HG03060 (cell line): Measurements from ENCODE around the gene NEDD4L.

Experiments
- ATAC-seq: cut with Tn5 transposase; IDR thresholded peaks from one replicate; pipeline ENCODE4 v1.9.1; 2021; ENCODE audit warnings: low read depth, moderate number of reproducible peaks; ENCODE audit not compliant: unreplicated experiment

NEDD4L gene

DNA sequence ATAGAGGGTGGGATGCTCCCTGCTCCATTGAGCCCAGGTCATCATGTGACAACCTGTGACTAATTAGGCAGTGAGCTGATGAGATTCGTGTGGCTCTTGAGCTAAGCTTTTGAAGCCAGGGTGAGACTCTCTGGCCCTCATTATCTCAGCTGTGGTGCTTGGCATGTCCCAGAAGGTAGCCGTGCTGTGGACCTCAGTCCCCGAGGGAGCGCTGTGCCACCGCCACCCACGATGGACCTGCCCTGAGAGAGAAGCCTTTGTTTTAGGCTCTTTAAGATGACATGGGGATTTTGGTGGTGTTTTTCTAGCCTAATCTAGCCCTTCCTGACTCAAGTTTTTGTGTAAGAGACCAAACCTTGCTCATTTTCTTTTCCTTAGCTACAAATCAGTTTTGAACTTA, 66.4 kb downstream of the NEDD4L start:
- ATAC-seq: no peak

DNA sequence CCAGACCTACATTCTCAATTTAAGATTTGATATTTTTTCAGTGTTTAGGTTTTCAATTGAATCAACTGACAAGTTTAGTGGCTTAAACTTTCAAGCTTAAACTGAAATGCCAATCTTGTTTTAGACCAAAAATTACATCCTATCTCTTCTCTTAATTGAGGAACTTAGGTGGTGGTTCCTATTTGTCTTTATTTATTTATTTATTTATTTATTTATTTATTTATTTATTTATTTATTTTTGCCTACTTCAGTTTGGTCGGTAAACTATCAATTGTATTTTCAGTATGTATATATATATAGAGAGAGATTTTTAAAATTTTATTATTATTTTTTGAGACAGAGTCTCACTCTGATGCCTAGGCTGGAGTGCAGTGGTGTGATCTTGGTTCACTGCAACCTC, 68.1 kb downstream of the NEDD4L start:
- no peak for ATAC-seq

DNA sequence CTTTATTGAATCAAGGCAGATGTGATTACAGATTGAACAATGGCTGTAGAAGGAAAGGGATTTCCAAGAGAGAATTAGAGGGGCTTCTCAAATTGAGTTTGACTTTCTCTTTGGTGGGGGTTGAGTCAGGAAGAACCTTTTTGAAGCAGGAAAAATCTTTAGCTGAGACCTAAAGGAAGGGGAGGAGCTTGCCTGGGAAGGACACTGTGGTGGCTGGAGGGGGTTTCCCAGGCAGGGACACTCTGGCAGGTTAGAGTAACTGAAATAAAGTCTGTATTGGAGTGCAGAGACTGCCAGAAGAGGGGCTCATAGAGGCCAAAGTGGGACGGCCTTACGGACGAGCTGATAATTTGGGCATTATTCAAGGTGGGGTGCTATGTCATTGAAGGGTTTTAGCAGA, 69.3 kb downstream of the NEDD4L start:
- no peak for ATAC-seq

DNA sequence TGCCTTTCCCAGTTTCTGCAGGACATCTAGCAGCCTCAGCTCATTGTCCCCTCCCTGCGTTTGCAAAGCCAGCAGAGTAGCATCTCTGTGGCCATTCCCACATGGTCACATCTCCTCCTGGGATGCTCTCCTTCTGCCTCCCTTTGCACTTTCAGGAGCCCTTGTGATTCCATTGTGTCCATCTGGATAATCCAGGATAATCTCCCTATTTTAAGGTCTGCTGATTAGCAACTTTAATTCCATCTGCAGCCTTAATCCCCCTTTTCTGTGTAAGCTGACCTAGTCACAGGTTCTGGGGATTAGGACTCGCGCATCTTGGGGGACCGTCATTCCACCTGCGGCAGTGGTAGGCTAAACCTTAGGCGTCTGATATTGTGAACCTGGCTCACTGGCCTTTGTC, 70.7 kb downstream of the NEDD4L start:
- ATAC-seq: no peak

DNA sequence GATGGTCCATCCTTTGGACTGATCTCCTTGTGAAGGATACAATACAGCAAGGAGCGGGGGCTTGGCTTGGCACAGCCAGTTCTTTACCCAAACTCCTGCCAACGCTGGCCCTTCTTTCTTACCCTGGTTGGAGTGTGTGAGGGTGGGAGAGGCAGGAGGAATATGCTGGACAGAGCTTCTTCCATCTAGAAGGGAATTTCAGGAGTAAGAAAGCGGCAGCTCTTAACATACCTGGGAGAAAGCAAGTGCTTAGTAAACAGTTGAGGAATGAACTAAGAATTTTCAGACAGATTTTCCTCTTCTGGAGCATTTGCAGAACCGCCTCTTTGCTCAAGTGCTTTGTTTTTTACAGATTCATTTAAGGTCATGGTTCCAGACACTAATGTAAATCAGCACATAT, 72.8 kb downstream of the NEDD4L start:
- ATAC-seq: no peak

DNA sequence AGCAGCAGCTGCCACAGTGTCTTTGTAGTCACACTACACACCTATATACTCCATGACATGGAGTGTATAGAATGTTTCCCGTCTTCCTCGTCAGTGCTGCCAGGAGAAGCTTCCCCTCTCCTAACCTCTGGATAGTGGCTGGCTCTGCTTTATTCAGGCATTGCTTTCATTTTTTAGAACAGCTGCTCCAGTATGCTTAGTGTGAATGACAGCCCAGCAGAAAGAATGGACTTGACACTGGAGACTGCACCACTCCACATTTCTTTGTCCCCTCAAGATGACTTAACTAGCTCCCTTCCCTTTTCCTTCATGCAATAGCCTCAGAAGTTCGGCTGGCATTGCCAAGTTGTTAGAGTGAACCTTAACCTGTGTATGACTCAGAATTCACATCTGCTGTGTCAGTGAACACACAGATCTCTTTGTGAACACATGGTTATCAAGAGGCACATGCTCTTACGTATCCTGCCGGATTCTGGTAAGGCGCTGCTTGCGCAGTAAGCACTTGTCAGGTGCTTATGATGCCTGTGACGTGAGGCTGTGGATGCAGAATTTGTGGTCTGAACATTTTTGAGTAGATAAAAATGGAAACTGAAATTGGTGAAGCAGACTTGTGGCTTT, 73.9 kb downstream of the NEDD4L start:
- no peak for ATAC-seq

DNA sequence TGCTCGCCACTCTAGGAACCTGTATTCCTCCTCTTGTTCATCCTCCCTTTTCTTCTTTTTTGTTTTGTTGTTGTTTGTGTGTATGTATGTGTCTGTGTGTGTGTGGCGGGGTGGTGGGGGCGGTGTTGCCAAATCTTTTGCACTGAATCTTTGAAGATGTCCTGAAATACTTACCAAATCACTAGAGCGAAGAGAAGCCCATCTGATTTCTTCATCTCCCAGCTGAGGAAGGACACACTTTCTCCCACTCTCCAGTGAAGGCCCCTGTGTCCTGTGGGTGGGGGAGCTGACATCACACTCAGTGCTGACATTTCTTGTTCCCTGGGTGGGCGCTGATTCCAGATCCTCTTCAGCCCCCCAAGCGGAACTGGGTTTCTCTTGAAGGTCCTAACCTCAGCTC, 74.5 kb downstream of the NEDD4L start:
- no peak for ATAC-seq

DNA sequence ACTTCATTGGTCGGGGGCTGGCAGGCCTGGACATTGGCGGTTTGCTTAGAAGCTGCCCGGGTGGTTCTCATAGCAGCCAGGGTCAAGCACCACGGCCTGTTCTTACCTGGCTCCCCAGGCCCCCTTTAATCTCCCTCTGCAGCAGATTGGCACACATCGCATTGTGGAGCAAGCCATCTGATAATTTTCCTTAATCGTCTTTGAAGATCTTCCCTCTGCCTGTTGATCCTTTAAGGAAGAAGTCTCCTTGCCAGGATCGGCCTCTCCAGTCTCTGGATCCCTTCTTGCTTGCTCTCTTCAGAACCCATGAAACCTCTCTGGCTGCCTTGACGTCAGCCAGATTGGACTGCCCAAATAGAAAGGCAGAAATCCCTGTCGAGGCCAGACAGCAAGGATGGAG, 75.8 kb downstream of the NEDD4L start:
- no peak for ATAC-seq

DNA sequence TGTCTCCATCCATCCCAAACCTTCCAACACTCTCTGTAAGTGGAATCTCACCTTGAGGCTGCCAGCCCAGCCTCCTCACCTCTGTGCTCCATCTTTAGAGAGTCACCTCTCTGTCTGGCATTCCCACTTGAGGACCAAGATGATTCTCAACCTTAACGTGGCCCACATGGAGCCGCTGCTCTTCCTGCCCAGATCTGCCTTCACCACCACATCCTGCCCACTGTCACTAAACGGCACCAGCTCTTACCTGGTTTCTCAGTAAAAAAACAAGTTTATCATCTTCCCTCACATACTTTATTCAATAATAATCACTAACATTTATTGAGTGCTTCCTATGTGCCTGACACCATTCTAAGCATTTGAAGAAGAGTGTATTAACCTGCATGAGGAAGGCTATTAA, 80.4 kb downstream of the NEDD4L start:
- no peak for ATAC-seq

DNA sequence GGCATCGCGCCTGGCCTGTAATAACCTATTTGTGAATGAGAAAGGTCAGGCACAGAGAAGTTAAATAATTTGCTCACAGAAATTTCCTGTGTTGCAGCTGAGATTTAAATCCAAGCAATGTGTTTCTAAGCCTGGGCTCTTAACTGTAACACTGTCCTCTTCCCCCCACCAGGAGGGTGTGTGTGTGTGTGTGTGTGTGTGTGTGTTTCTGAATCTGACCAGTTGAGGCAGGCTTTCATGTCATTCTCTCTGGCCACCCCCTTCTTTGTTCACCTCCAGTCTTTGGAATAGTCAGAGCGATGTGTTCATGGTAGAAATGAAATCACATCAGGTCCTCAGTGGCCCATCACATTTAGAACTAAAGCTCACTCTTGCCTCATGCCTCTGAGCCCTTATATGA, 81.2 kb downstream of the NEDD4L start:
- no peak for ATAC-seq

DNA sequence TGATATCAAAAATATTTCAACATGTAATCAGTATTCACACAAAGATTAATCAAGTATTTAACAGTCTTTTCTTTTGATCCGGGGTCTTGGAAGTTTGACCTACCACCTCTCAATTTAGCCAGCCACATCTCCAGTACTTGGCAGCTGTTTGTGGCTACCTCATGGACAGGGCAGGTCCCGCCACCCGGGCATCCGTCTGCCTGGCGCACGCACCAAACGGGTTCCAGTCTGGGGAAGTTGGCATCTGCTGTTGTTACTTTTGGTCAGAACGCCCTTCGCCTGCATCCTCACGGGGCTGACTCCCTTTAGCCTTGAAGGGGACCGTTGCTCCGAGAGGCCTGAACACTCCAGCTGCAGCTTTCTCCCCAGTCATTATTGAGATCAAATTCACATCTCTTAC, 81.7 kb downstream of the NEDD4L start:
- no peak for ATAC-seq

DNA sequence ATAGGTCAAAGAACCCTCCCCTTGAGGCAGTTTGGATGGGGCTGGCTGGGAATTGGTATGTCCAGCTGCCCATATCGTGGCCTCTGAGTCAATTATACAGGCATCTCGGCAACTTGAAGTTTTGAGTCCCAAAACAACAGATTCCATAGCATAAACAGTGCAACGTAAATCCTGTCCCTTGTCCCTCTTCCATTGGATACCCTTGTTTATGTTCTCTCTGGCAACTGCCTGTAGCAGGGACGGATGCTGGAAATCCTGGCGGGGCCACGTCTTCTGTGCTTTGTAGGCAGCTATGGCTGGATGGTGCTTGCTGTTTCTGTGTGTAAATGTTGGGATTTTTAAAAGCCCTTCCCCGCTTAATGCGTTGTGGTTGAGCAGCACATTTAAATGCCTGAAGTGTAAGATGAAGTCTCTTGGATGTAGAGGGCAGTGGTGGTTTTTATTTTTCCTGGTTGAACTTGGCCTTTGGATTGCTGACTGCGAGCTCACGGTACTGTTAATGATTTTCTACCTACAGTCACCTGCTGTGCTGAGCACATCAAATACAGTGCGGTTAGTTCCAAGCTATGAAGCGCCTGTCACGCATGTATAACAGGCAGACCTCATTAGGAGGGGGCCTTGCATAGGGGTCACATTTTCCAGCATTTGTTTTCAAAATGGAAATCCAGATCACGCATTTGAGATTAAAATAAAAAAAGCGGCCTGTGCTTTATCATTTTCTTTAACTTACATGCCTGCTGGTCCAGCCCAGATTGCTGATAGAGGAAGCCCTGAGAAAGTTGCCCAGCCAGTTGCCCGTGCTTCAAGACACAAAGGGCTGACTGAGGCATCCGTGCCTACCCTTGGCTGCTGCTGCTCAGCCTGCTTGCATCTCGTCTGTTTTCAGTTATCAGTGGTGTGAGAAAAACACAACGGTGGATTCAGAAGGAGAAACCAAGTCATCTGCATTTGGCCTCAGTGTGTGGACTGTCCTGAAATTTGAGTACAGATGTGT, 84.7 kb downstream of the NEDD4L start:
- ATAC-seq: no peak

DNA sequence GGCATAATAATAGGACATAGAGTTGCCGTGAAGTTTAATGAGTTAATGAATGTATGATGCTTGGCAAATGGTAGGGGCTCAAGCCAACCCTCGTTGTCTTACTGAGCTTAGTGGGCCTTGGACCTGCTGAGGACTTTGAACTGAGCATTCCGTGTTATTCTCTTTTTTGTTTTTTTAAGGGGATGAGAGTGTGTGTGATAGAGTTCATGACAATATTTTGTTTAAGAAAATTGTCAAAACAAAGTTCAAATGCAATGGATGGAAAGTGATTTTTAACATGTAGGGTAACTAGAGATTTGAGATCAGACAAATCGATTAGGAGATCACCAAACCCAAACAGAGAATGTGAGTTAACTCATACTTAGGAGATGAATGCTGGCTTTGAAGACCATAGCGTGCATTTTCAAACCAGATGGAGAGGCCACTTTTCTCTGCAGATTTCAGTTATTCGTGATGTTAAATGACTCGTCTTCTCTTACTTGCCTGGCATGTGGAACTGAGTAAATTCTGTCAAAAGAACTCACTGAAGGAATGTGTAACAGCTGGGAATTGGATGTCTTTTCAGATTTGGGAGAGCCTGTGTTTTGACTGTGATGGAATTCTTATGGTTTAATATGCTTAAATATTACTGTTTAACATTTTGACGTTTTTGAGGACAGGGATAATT, 88.7 kb downstream of the NEDD4L start:
- no peak for ATAC-seq

DNA sequence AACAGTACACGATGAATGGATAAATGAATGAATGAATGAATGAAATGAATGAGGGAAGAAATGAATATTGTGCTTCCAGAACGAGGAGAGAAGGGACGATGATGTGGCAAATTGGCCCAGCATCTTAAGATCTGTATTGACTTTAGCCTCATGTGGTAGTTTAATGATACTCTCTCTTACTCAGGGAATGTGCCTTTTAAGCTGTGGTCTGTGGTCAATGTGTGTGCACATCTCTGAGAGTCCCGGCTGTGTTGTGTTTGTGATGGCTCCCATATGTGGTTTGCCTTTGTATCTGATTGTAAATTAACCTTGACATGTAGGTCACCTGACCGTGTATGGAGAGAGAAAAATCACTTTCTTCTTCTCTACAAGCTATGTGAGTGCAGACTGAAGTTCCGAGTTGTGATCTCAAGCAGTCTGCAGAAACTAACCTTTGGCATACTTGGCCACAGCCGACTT, 91.2 kb downstream of the NEDD4L start:
- no peak for ATAC-seq

DNA sequence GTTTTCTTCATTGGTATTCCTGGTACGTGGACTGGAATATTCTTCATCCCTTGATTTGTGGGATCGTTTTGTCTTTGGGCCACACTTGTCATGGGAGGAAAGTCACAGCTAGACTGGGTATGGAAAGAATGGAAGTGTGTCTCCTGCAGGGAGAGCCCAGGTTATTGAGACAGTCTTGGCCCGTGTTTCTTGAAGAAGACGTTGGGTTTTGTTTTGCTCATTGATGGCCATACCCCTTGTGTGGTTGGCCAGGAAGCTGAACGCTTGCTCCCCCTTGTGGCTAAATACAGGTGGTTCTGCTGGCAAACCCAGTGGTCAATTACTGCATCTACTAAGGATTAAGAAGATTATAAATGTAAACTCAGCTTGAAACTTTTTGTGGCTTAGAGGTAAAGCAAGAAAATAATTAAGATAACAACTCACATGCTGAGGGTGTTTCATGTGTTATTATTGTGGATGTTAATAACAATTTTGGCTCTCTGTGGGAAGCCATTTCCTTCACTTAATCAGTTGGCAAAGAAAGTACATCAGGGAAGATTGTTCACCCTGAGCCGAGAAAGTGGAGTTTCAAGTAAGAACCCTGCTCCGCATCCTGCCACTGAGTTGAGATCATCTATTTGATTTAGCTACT, 91.8 kb downstream of the NEDD4L start:
- ATAC-seq: no peak

DNA sequence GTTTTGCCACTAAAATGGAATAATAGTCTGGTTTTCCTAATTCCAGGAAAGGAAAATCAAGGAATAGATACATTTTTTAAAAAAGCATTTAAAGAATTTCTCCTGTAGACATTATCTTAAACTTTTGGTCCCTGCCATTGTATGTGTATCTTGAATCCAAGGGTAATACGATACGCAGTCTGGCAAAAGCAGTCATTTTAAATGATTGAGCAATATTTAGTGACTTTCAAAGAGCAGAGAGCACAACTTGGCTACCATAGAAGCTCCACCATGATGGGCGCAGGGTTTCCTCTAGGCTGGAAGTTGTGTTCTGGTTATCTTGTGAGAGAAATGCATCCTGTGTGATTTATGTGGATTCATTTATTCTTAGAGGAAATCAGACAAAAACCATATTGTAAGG, 92.9 kb downstream of the NEDD4L start:
- no peak for ATAC-seq

DNA sequence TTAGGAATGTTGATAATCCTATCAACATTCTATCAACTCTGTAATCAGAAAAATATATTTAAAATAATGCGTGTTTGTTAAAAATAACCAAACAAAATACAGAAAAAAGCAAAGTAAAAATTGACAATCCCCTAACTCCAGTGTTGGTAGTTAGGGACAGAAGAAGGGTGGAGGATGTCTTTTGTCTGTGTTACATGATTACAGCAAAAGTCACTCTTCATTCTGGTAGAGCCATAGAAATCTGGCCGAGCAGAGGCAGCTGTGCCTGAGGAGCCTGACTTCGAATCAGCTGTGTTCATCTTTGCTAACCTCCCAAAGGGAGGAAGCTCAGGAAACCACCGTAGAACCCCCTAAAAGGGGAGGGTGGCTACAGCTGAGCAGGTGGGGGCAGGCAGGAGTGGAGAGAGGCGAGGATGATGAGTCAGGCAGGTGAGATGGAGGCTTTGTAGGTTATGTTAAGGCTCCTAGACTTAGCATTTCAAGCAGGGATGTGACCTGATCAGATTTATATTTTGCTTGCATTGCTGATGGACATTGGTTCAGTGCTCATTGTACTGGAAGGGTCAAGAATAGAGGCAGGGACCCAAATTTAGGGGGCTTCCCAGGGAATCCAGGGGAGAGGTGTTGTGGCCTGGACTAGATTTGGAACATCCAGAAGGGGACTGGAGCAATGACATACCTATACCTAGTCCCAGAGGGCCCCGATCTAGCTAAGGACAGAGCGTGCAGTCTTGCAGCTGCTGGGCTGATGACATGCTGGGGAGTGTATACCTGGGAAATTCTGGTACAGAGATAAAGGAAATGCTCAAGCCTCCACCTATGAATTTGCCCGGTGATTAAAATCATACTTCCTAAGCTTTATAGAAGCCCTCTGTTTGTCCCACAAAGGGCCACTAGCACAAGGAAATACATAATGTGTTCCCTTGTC, 95.7 kb downstream of the NEDD4L start:
- no peak for ATAC-seq

DNA sequence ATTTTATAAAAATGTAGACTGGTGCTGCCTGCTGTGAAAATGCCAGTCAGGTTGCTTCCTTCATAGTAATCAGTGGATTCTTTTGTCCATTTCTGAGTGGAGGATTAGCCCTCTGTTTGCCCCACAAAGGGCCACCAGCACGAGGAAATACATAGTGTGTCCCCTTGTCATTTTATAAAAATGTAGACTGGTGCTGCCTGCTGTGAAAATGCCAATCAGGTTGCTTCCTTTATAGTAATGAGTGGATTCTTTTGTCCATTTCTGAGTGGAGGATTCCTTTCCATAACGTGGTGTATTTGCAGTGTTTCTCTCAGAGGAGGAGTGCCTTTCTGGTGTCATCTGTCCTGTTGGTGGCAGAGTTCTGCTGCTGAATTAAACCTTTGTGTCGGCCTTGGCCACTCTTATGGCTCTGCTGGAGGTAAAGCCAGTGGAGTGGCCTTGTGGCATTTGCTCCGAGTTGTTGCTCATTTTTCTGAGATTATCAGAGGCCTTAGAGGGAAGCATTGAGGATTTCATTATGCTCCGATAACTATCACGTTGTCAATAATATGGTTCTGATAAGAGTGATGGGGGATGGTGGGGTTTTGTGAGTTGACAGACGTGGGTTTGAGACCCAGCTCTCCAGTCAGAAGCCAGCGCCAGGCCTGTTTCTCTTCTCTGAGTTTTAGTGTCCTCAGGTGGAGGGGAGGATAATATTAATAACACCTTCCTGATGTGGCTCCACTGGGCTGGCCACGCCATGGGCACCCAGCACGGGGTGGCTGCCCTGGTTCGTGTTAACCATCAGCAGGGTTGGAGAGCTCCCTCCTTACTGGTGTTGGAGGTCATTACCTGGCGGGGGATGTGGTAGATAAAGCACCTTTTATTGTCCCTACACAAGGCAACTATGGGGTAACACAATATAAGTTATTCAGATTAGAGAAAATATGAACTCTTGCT, 96.6 kb downstream of the NEDD4L start:
- no peak for ATAC-seq

DNA sequence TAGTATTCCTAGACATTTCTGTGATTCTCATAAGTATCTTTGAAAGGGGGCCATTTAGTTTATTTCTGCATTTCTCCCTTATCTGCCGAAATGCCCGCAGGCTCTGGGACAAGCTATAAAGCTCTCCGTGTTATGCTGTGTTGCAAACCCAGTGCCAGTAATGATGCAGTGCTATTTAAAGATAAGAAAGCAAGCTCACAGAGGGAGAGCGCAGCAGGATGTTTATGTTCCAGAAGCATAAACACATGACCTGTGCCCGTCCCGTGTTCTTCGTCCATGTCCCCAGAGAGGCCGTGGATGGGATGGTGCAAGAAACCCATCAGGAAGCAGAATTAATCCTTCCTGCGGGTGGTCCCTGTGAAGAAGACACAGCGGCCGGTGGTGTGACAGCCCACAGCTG, 99.4 kb downstream of the NEDD4L start:
- ATAC-seq: no peak
